Adrenal gland (tissue), 5 donors: Measurements from ENCODE around the gene ADIPOR1.

Experiments used
- POLR2A ChIP-seq, 2 donors: fragments of 450-650 bp; IDR thresholded peaks; one replicate each; pipeline ENCODE4 v1.6.1; 2017; ENCODE audit warnings: antibody characterized with exemption in 2 of 2, mild to moderate bottlenecking in 2 of 2, moderate library complexity in 1 of 2
- TF ChIP-seq, protein P1 (sequence below), 6 experiments: fragments of 450-650 bp in 4 of 6; fragments of 200-600 bp in 2 of 6; sonication (generic) in 1 of 6; IDR thresholded peaks; 1 replicate in 5 of 6; 2 replicates in 1 of 6; pipeline versions ENCODE4 v1.5.1 to v1.8.0; 2016 to 2021; ENCODE audit warnings: antibody characterized with exemption in 6 of 6, mild to moderate bottlenecking in 2 of 6, moderate library complexity in 1 of 6
- donor health status: DM: no; HTN: no; CAD: no.

GRCh38 chr1:202932476-202932875 is 25.6 kb downstream of the ADIPOR1 start:
- TF ChIP-seq, protein P1, sequence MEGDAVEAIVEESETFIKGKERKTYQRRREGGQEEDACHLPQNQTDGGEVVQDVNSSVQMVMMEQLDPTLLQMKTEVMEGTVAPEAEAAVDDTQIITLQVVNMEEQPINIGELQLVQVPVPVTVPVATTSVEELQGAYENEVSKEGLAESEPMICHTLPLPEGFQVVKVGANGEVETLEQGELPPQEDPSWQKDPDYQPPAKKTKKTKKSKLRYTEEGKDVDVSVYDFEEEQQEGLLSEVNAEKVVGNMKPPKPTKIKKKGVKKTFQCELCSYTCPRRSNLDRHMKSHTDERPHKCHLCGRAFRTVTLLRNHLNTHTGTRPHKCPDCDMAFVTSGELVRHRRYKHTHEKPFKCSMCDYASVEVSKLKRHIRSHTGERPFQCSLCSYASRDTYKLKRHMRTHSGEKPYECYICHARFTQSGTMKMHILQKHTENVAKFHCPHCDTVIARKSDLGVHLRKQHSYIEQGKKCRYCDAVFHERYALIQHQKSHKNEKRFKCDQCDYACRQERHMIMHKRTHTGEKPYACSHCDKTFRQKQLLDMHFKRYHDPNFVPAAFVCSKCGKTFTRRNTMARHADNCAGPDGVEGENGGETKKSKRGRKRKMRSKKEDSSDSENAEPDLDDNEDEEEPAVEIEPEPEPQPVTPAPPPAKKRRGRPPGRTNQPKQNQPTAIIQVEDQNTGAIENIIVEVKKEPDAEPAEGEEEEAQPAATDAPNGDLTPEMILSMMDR (IDR thresholded peaks at IDR 0.05): no peak
- TF ChIP-seq POLR2A (IDR thresholded peaks at IDR 0.05): no peak
